Right atrium auricular region (tissue), 2 donors: ENCODE results near the gene MMP15. TPM values are rescaled to one million over a fixed set of nuclear protein-coding genes. Genes with fewer than 3 reads are reported as not detected.
"Not testable (repeated sequence)": the region's sequence is repeated elsewhere in the genome, so short reads cannot be mapped to it uniquely, and the experiment has no call there.

ENCODE experiments used
- DNase-seq: peaks from one replicate; pipeline ENCODE4 v3.0.0-alpha.2; 2019; ENCODE audit warnings: low spot score
- H3K27ac ChIP-seq, 2 donors: fragments of 200-600 bp; sonication (generic); 1 replicate in 1 of 2; 2 replicates in 1 of 2; pipeline ENCODE4 v1.5.1; 2016 to 2019
- H3K27me3 ChIP-seq, 2 donors: fragments of 200-600 bp; sonication (generic); one replicate each; pipeline versions ENCODE4 v1.5.1 to v1.6.0; 2017 to 2019
- H3K36me3 ChIP-seq: fragments of 200-600 bp; sonication (generic); one replicate; pipeline ENCODE4 v1.5.1; 2016
- H3K4me1 ChIP-seq, 2 donors: fragments of 200-600 bp; sonication (generic); one replicate each; pipeline versions ENCODE4 v1.5.1 to v1.6.0; 2017 to 2019
- H3K4me3 ChIP-seq, 2 donors: fragments of 200-600 bp; sonication (generic); 1 replicate in 1 of 2; 2 replicates in 1 of 2; pipeline ENCODE4 v1.5.1; 2017 to 2019; ENCODE audit warnings: mild to moderate bottlenecking in 1 of 2, moderate library complexity in 1 of 2
- H3K9me3 ChIP-seq, 2 donors: fragments of 200-600 bp; sonication (generic); one replicate each; pipeline ENCODE4 v1.5.1; 2019
- CTCF ChIP-seq, 2 donors: fragments of 200-600 bp; sonication (generic); IDR thresholded peaks; one replicate each; pipeline ENCODE4 v1.5.1; 2019; ENCODE audit warnings: antibody characterized with exemption in 2 of 2
- total RNA-seq, 2 donors: library from RNA; depleted of rRNA; stranded (reverse); fragments of >200 nt; gene quantifications; one replicate each; pipeline ENCODE4 v1.1.0, GENCODE V29; 2016

The MMP15 gene
- total RNA-seq, 2 donors from 2014 or later, result 36.9 to 52.3 TPM

GRCh38 chr16:58094791-58095574 is 69.4 kb downstream of the MMP15 start:
- H3K9me3 ChIP-seq, result no peaks in the 10 kb centered on the region
- no peak for TF ChIP-seq CTCF (IDR thresholded peaks at IDR 0.05)
- no peak overlapping the region for H3K4me3 ChIP-seq
- no peak overlapping the region for H3K27ac ChIP-seq
- H3K27me3 ChIP-seq, result no peaks in the 10 kb centered on the region
- no peak for DNase-seq
- peaks cover 0 to 24% of the 10 kb centered on the region in 2 donors for H3K4me1 ChIP-seq
- H3K36me3 ChIP-seq, result no peaks in the 10 kb centered on the region

- H3K36me3 ChIP-seq, H3K27ac ChIP-seq, DNase-seq, H3K9me3 ChIP-seq, H3K27me3 ChIP-seq, H3K4me3 ChIP-seq: not testable (repeated sequence)
- peaks cover 0 to 24% of the 10 kb centered on the region in 2 donors for H3K4me1 ChIP-seq
These were observed 70.0 kb downstream of the MMP15 start for GRCh38 chr16:58095575-58095960.

GRCh38 chr16:58096249-58096648 is 70.7 kb downstream of the MMP15 start:
- no peak for TF ChIP-seq CTCF (IDR thresholded peaks at IDR 0.05)
- DNase-seq, result no peak
- no peaks in the 10 kb centered on the region for H3K36me3 ChIP-seq
- H3K27ac ChIP-seq, result no peak overlapping the region
- H3K9me3 ChIP-seq, result no peaks in the 10 kb centered on the region
- no peak overlapping the region for H3K4me3 ChIP-seq
- peaks cover 0 to 24% of the 10 kb centered on the region in 2 donors for H3K4me1 ChIP-seq
- no peaks in the 10 kb centered on the region for H3K27me3 ChIP-seq

Other genes with a start within 250 kb of the MMP15 start
- gene KIFC3, start 223.3 kb upstream of the MMP15 start, total RNA-seq, result 10 to 100 TPM; 40.6 to 59.5 TPM
- not detected for gene CNGB1, start 54.6 kb upstream of the MMP15 start, total RNA-seq
- gene ZNF319, start 25.1 kb upstream of the MMP15 start, total RNA-seq, result 1 to 10 TPM; 5.1 to 6.6 TPM
- gene USB1, start 24.3 kb upstream of the MMP15 start, total RNA-seq, result 10 to 100 TPM; 32.2 to 43.2 TPM
- gene CFAP20, start 103.6 kb downstream of the MMP15 start, total RNA-seq, result 10 to 100 TPM; 36.9 to 64.2 TPM
- 10 to 100 TPM; 17.2 to 18.1 TPM for gene CSNK2A2, start 172.4 kb downstream of the MMP15 start, total RNA-seq